ENCODE data around the gene CCDC141. TPM values are rescaled to one million over a fixed set of nuclear protein-coding genes. Genes with fewer than 3 reads are reported as not detected.
A peak's percentile ranks its signal among the peaks of the same experiment; 100 is the strongest.

CCDC141 gene
- total and polyA plus RNA-seq, 12 donors = 5.2 to 379 (median 224) TPM

- intact Hi-C loops (cut with DNase I) = no loop called here
These were observed 100.8 kb downstream of the CCDC141 start for GRCh38 chr2:178949151-178949550.

DNA sequence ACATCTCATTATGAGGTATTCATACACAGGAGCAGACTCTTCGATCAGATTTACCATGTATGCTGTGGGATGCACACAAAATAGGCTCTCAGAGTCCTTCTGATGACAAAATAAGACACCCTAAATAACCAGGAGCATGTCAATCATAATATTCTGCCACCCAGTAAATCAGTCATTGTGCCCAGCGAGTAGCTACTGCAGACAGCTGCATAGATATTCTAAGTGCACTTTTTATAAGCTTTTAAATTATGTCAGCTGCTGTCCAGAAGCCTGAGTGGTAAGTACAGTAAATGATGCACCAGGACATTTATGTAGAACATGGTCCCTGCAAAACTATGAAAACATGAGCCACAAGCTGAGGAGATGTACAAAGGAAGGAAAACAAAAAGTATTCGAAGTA is 102.9 kb downstream of the CCDC141 start:
- no peak overlapping the region for H3K4me3 ChIP-seq
- H3K4me1 ChIP-seq = peaks cover 0 to 26% (median 0%) of the 10 kb centered on the region in 9 donors
- no peak for TF ChIP-seq CTCF (IDR thresholded peaks at IDR 0.05)
- peak in 4 of 8 donors; percentile 38 to 67 (median 54) for ATAC-seq
- intact Hi-C loops (cut with DNase I) = no loop called here
- H3K36me3 ChIP-seq = peaks cover 0 to 13% (median 0%) of the 10 kb centered on the region in 9 donors
- DNase-seq = no peak
- no peaks in the 10 kb centered on the region for H3K9me3 ChIP-seq
- 68 to 74% methylated on average over 3 of the region's 3 CpGs for WGBS, 2 donors
- no peak overlapping the region for H3K27ac ChIP-seq
- no peaks in the 10 kb centered on the region for H3K27me3 ChIP-seq

More at GRCh38 chr2:178949151-178949550, 100.8 kb downstream of the CCDC141 start:
- no peak overlapping the region for H3K27ac ChIP-seq
- no peak for TF ChIP-seq CTCF (IDR thresholded peaks at IDR 0.05)
- 80 to 87% methylated on average over 2 of the region's 2 CpGs for WGBS, 2 donors
- H3K4me3 ChIP-seq = no peak overlapping the region
- no peak for ATAC-seq
- H3K9me3 ChIP-seq = no peaks in the 10 kb centered on the region
- H3K27me3 ChIP-seq = no peaks in the 10 kb centered on the region
- DNase-seq = no peak
- peaks cover 0 to 5% (median 0%) of the 10 kb centered on the region in 9 donors for H3K36me3 ChIP-seq
- H3K4me1 ChIP-seq = peaks cover 0 to 32% (median 0%) of the 10 kb centered on the region in 9 donors

GRCh38 chr2:178946494-178946893 is 103.4 kb downstream of the CCDC141 start:
- H3K4me3 ChIP-seq = no peak overlapping the region
- no peak overlapping the region for H3K27ac ChIP-seq
- peaks cover 0 to 26% (median 0%) of the 10 kb centered on the region in 9 donors for H3K4me1 ChIP-seq
- H3K9me3 ChIP-seq = no peaks in the 10 kb centered on the region
- DNase-seq (no peak), ATAC-seq (peak in 1 of 8 donors; percentile 8)
- WGBS, 2 donors = 39 to 45% methylated on average over 3 of the region's 3 CpGs
- intact Hi-C loops (cut with DNase I) = no loop called here
- TF ChIP-seq CTCF (IDR thresholded peaks at IDR 0.05) = no peak
- peaks cover 0 to 13% (median 0%) of the 10 kb centered on the region in 9 donors for H3K36me3 ChIP-seq
- no peaks in the 10 kb centered on the region for H3K27me3 ChIP-seq

GRCh38 chr2:178943745-178944144 is 106.2 kb downstream of the CCDC141 start:
- no peak overlapping the region for H3K27ac ChIP-seq
- no peaks in the 10 kb centered on the region for H3K27me3 ChIP-seq
- DNase-seq = no peak
- 80 to 93% methylated on average over 1 of the region's 1 CpG for WGBS, 2 donors
- H3K36me3 ChIP-seq = peaks cover 0 to 13% (median 0%) of the 10 kb centered on the region in 9 donors
- no peak for ATAC-seq
- intact Hi-C loops (cut with DNase I) = no loop called here
- no peaks in the 10 kb centered on the region for H3K9me3 ChIP-seq
- H3K4me1 ChIP-seq = peaks cover 0 to 20% (median 0%) of the 10 kb centered on the region in 9 donors
- TF ChIP-seq CTCF (IDR thresholded peaks at IDR 0.05) = no peak
- no peak overlapping the region for H3K4me3 ChIP-seq
